SK-N-SH (cell line): ENCODE results near the gene KDM4C. TPM values are rescaled to one million over a fixed set of nuclear protein-coding genes. Genes with fewer than 3 reads are reported as not detected.
A peak's percentile ranks its signal among the peaks of the same experiment; 100 is the strongest.

Experiments
- CTCF ChIA-PET: fragments of 300-600, 350-600 bp; formaldehyde crosslinking; extraction: SDS; loops from one replicate; lab custom pipeline; 2021; lab: Yijun Ruan, JAX
- POLR2A ChIA-PET: fragments of 350-600 bp; sonication (Branson Sonifier 250); formaldehyde crosslinking; extraction: SDS; loops from one replicate; lab custom pipeline; 2020; ENCODE audit warnings: antibody characterized with exemption, inconsistent platforms; lab: Yijun Ruan, JAX
- DNase-seq: peaks from one replicate; pipeline ENCODE4 v3.0.0; 2012
- H2AFZ ChIP-seq: fragments of 200-600 bp; sonication (generic); 2 replicates; pipeline ENCODE4 v1.8.1; 2016; ENCODE audit warnings: antibody characterized with exemption, mild to moderate bottlenecking, low read depth
- H3F3A ChIP-seq: fragments of 200-600 bp; sonication (generic); replicated peaks from 2 replicates; pipeline ENCODE3; 2016; ENCODE audit warnings: antibody characterized with exemption, mild to moderate bottlenecking; ENCODE audit not compliant: insufficient read depth
- H3K27ac ChIP-seq, 2 experiments: fragments of 200-500 bp in 1 of 2; fragments of 200-600 bp in 1 of 2; sonication (Bioruptor generic) in 1 of 2; sonication (generic), shearing (Covaris generic) in 1 of 2; 2 replicates each; pipeline versions ENCODE4 v1.5.1 to v1.6.1; 2014 to 2016; ENCODE audit warnings: low read depth in 2 of 2, inconsistent platforms in 1 of 2, low read length in 1 of 2, mild to moderate bottlenecking in 1 of 2, mixed read lengths in 1 of 2
- H3K27me3 ChIP-seq: fragments of 200-600 bp; sonication (generic), shearing (Covaris generic); 2 replicates; pipeline ENCODE4 v1.6.1; 2016; ENCODE audit warnings: mixed run types; ENCODE audit not compliant: insufficient read depth
- H3K36me3 ChIP-seq, 2 experiments: fragments of 200-500 bp in 1 of 2; fragments of 200-600 bp in 1 of 2; sonication (Bioruptor generic) in 1 of 2; sonication (generic) in 1 of 2; replicated peaks in 1 of 2; 2 replicates each; pipeline versions ENCODE3 to v1.5.1; 2014 to 2016; ENCODE audit warnings: low read length in 1 of 2, mild to moderate bottlenecking in 1 of 2; ENCODE audit not compliant: insufficient read depth in 2 of 2, control insufficient read depth in 1 of 2
- H3K4me1 ChIP-seq, 2 experiments: fragments of 200-500 bp in 1 of 2; fragments of 200-600 bp in 1 of 2; sonication (Bioruptor generic) in 1 of 2; sonication (generic), shearing (Covaris generic) in 1 of 2; 2 replicates each; pipeline versions ENCODE4 v1.5.1 to v1.6.1; 2014 to 2016; ENCODE audit warnings: low read depth in 1 of 2, low read length in 1 of 2, mixed run types in 1 of 2; ENCODE audit not compliant: insufficient read depth in 2 of 2, control insufficient read depth in 1 of 2
- H3K4me2 ChIP-seq: fragments of 200-600 bp; sonication (generic), shearing (Covaris generic); 2 replicates; pipeline ENCODE4 v1.6.1; 2017; ENCODE audit warnings: mixed run types
- H3K4me3 ChIP-seq, 2 experiments: fragments of 200-500 bp in 1 of 2; fragments of 200-600 bp in 1 of 2; sonication (Bioruptor generic) in 1 of 2; sonication (generic), shearing (Covaris generic) in 1 of 2; 2 replicates each; pipeline versions ENCODE4 v1.5.1 to v1.8.1; 2014 to 2016; ENCODE audit warnings: low read depth in 2 of 2, inconsistent platforms in 1 of 2, low read length in 1 of 2, mild to moderate bottlenecking in 1 of 2, mixed read lengths in 1 of 2, moderate library complexity in 1 of 2
- H3K79me2 ChIP-seq: fragments of 200-600 bp; sonication (generic); 2 replicates; pipeline ENCODE4 v1.8.1; 2017; ENCODE audit warnings: mild to moderate bottlenecking; ENCODE audit not compliant: insufficient read depth
- H3K9ac ChIP-seq: fragments of 200-600 bp; sonication (generic); 2 replicates; pipeline ENCODE4 v1.6.1; 2017; ENCODE audit warnings: mixed run types
- H3K9me2 ChIP-seq: fragments of 200-600 bp; sonication (generic); 2 replicates; pipeline ENCODE4 v1.6.1; 2017; ENCODE audit warnings: mixed run types
- H3K9me3 ChIP-seq: fragments of 200-600 bp; sonication (generic); 2 replicates; pipeline ENCODE4 v1.6.1; 2017; ENCODE audit warnings: mixed run types, mild to moderate bottlenecking, moderate library complexity
- H4K20me1 ChIP-seq: fragments of 200-600 bp; sonication (generic); 2 replicates; pipeline ENCODE4 v1.6.1; 2017; ENCODE audit warnings: mild to moderate bottlenecking, mixed run types; ENCODE audit not compliant: insufficient read depth
- CTCF ChIP-seq: fragments of 200-600 bp; sonication (generic); IDR thresholded peaks from 2 replicates; pipeline ENCODE4 v1.6.1; 2017; ENCODE audit warnings: antibody characterized with exemption, mild to moderate bottlenecking, moderate library complexity
- FOXJ3 ChIP-seq: sonication (generic); formaldehyde crosslinking; IDR thresholded peaks from 2 replicates; pipeline ENCODE4 v1.5.1; 2020; ENCODE audit warnings: mild to moderate bottlenecking, missing genetic modification reagents
- GABPA ChIP-seq: IDR thresholded peaks from 2 replicates; pipeline ENCODE4 v1.4.0; 2012; ENCODE audit warnings: low read depth, mild to moderate bottlenecking
- IRF3 ChIP-seq: fragments of 150-350 bp; IDR thresholded peaks from 2 replicates; pipeline ENCODE4 v1.6.1; 2016; ENCODE audit warnings: mild to moderate bottlenecking, low read depth, low read length
- MXI1 ChIP-seq: IDR thresholded peaks from 2 replicates; pipeline ENCODE4 v1.6.1; 2012; ENCODE audit warnings: mild to moderate bottlenecking, low read depth, low read length, improper control_type of control experiment
- PBX3 ChIP-seq: IDR thresholded peaks from 2 replicates; pipeline ENCODE4; 2012
- RAD21 ChIP-seq: IDR thresholded peaks from 2 replicates; pipeline ENCODE4 v1.6.1; 2012; ENCODE audit warnings: mild to moderate bottlenecking, low read length
- SMC3 ChIP-seq: IDR thresholded peaks from 2 replicates; pipeline ENCODE4 v1.6.1; 2012; ENCODE audit warnings: low read depth, low read length, improper control_type of control experiment
- TEAD4 ChIP-seq: IDR thresholded peaks from 2 replicates; pipeline ENCODE4 v1.4.0; 2012; ENCODE audit warnings: mild to moderate bottlenecking, borderline replicate concordance; ENCODE audit not compliant: insufficient read depth
- USF2 ChIP-seq: fragments of 150-350 bp; IDR thresholded peaks from 2 replicates; pipeline ENCODE4 v1.6.1; 2017; ENCODE audit warnings: antibody characterized with exemption, low read length, low read depth, borderline replicate concordance
- WGBS: methylation state at CpG from one replicate; pipeline ENCODE4 v1.1.6; 2017; ENCODE audit warnings: low lambda C conversion rate; 5-methylcytosine and 5-hydroxymethylcytosine counted together
- polyA plus RNA-seq, 3 experiments: library from polyadenylated mRNA; depleted of rRNA; stranded (reverse); fragments of >200 nt; gene quantifications; 2 replicates each; pipeline ENCODE4 v1.2.3, GENCODE V29; 2012

Gene KDM4C
- polyA plus RNA-seq, 1 of the 3 experiments (the other 2 are of a cell fraction): 9.4 TPM

GRCh38 chr9:6909181-6909580 is 151.4 kb downstream of the KDM4C start (continued):
- TF ChIP-seq FOXJ3 (CRISPR knock-in tag): no peak
- no peak for TF ChIP-seq GABPA

- no peaks in the 10 kb centered on the region for H4K20me1 ChIP-seq
- H3F3A ChIP-seq: no peaks in the 10 kb centered on the region
- H3K4me3 ChIP-seq: no peak overlapping the region
- no peaks in the 10 kb centered on the region for H3K36me3 ChIP-seq
- no peak overlapping the region for H3K4me2 ChIP-seq
- peak; percentile 22 for DNase-seq
- no peak for TF ChIP-seq USF2
- peak; percentile 82 for TF ChIP-seq RAD21
- no peak for TF ChIP-seq TEAD4
- peak; percentile 39 for TF ChIP-seq SMC3
- TF ChIP-seq IRF3: no peak
- TF ChIP-seq MXI1: 0 out of 2 replicates have a peak, but pooled peaks have one; percentile 17
- TF ChIP-seq PBX3: no peak
- TF ChIP-seq CTCF: peak; percentile 68
- H3K9ac ChIP-seq: no peak overlapping the region
- H3K4me1 ChIP-seq: peaks cover 0 to 15% of the 10 kb centered on the region in 2 experiments; a peak in 2 of 4 replicates
- no peak overlapping the region for H3K27ac ChIP-seq
- ChIA-PET CTCF (interaction anchor here (0.7 to 2.6 kb wide), 14 partner anchors 10 to 627 kb away, joined by 3 to 19 read pairs (median 4); no protein-coding TSS in a partner anchor), POLR2A (no interaction called here)
- H2AFZ ChIP-seq: no peak overlapping the region
- no peaks in the 10 kb centered on the region; the same call in 1 of the 2 replicates for H3K79me2 ChIP-seq
- H3K9me2 ChIP-seq: no peaks in the 10 kb centered on the region
- 11% methylated on average over 2 of the region's 2 CpGs for WGBS
- H3K27me3 ChIP-seq: no peaks in the 10 kb centered on the region
- H3K9me3 ChIP-seq: no peaks in the 10 kb centered on the region
These were observed 152.3 kb downstream of the KDM4C start for GRCh38 chr9:6910032-6910431.
